Measurements from ENCODE around the gene SLC5A9.

Gene SLC5A9

GRCh38 chr1:48227165-48228013, 4.9 kb downstream of the SLC5A9 start:
- H3K36me3 ChIP-seq (ENCODE audit: insufficient read depth, low read length), result no peaks in the 10 kb centered on the region
- no peaks in the 10 kb centered on the region for H3K9me2 ChIP-seq (replicated peaks; ENCODE audit: low read depth, low read length)
- H3K79me2 ChIP-seq (ENCODE audit: insufficient read depth, low read length), result no peaks in the 10 kb centered on the region
- H3K4me3 ChIP-seq (ENCODE audit: low read length, poor library complexity, severe bottlenecking), result peak overlapping the region; percentile 49
- peak overlapping the region; percentile 78 for H2AFZ ChIP-seq (ENCODE audit: low read length)
- H3K4me2 ChIP-seq (ENCODE audit: low read depth, low read length, poor library complexity, severe bottlenecking), result peak overlapping the region; percentile 68
- H3K9me3 ChIP-seq (ENCODE audit: insufficient read depth, low read depth, low read length), result no peaks in the 10 kb centered on the region
- peak overlapping the region; percentile 49 for H3K9ac ChIP-seq (ENCODE audit: low read depth, low read length, poor library complexity, severe bottlenecking)
- no peaks in the 10 kb centered on the region for H3F3A ChIP-seq (ENCODE audit: low read depth)
- no peaks in the 10 kb centered on the region for H4K20me1 ChIP-seq (ENCODE audit: insufficient read depth, low read length, poor library complexity, severe bottlenecking)
- H3K4me1 ChIP-seq (ENCODE audit: insufficient read depth, low read length, poor library complexity, severe bottlenecking), result peaks cover 23% of the 10 kb centered on the region
- H3K27me3 ChIP-seq (ENCODE audit: insufficient read depth, low read length, poor library complexity, severe bottlenecking), result no peaks in the 10 kb centered on the region
- TF ChIP-seq EZH2phosphoT487 (IDR thresholded peaks at IDR 0.05; ENCODE audit: borderline replicate concordance), result no peak
- TF ChIP-seq CTCF (conservative IDR thresholded peaks at IDR 0.05; ENCODE audit: low read length), result no peak

- no peaks in the 10 kb centered on the region for H4K20me1 ChIP-seq (ENCODE audit: insufficient read depth, low read length, poor library complexity, severe bottlenecking)
- no peaks in the 10 kb centered on the region for H3F3A ChIP-seq (ENCODE audit: low read depth)
- H3K36me3 ChIP-seq (ENCODE audit: insufficient read depth, low read length), result no peaks in the 10 kb centered on the region
- no peaks in the 10 kb centered on the region for H3K9me3 ChIP-seq (ENCODE audit: insufficient read depth, low read depth, low read length)
- no peaks in the 10 kb centered on the region for H3K27me3 ChIP-seq (ENCODE audit: insufficient read depth, low read length, poor library complexity, severe bottlenecking)
- H3K4me3 ChIP-seq (ENCODE audit: low read length, poor library complexity, severe bottlenecking), result peak overlapping the region; percentile 49
- no peak for TF ChIP-seq EZH2phosphoT487 (IDR thresholded peaks at IDR 0.05; ENCODE audit: borderline replicate concordance)
- TF ChIP-seq CTCF (conservative IDR thresholded peaks at IDR 0.05; ENCODE audit: low read length), result peak; percentile 57; the same call in 1 of the 2 replicates
- peak overlapping the region; percentile 68 for H3K4me2 ChIP-seq (ENCODE audit: low read depth, low read length, poor library complexity, severe bottlenecking)
- no peaks in the 10 kb centered on the region for H3K79me2 ChIP-seq (ENCODE audit: insufficient read depth, low read length)
- H3K9me2 ChIP-seq (replicated peaks; ENCODE audit: low read depth, low read length), result no peaks in the 10 kb centered on the region
- peak overlapping the region; percentile 49 for H3K9ac ChIP-seq (ENCODE audit: low read depth, low read length, poor library complexity, severe bottlenecking)
- peaks cover 23% of the 10 kb centered on the region for H3K4me1 ChIP-seq (ENCODE audit: insufficient read depth, low read length, poor library complexity, severe bottlenecking)
- H2AFZ ChIP-seq (ENCODE audit: low read length), result peak overlapping the region; percentile 78
Observed at GRCh38 chr1:48228156-48228555, 5.6 kb downstream of the SLC5A9 start.

GRCh38 chr1:48229317-48229716, 6.8 kb downstream of the SLC5A9 start:
- H3K79me2 ChIP-seq (ENCODE audit: insufficient read depth, low read length), result no peaks in the 10 kb centered on the region
- H3K27me3 ChIP-seq (ENCODE audit: insufficient read depth, low read length, poor library complexity, severe bottlenecking), result no peaks in the 10 kb centered on the region
- H3K36me3 ChIP-seq (ENCODE audit: insufficient read depth, low read length), result no peaks in the 10 kb centered on the region
- H3K4me2 ChIP-seq (ENCODE audit: low read depth, low read length, poor library complexity, severe bottlenecking), result no peak overlapping the region
- TF ChIP-seq EZH2phosphoT487 (IDR thresholded peaks at IDR 0.05; ENCODE audit: borderline replicate concordance) (no peak), CTCF (conservative IDR thresholded peaks at IDR 0.05; ENCODE audit: low read length) (no peak)
- no peaks in the 10 kb centered on the region for H3K9me3 ChIP-seq (ENCODE audit: insufficient read depth, low read depth, low read length)
- no peak overlapping the region for H3K9ac ChIP-seq (ENCODE audit: low read depth, low read length, poor library complexity, severe bottlenecking)
- H3K4me1 ChIP-seq (ENCODE audit: insufficient read depth, low read length, poor library complexity, severe bottlenecking), result peaks cover 23% of the 10 kb centered on the region
- no peak overlapping the region for H2AFZ ChIP-seq (ENCODE audit: low read length)
- H3K9me2 ChIP-seq (replicated peaks; ENCODE audit: low read depth, low read length), result no peaks in the 10 kb centered on the region
- no peak overlapping the region for H3K4me3 ChIP-seq (ENCODE audit: low read length, poor library complexity, severe bottlenecking)
- no peaks in the 10 kb centered on the region for H4K20me1 ChIP-seq (ENCODE audit: insufficient read depth, low read length, poor library complexity, severe bottlenecking)
- no peaks in the 10 kb centered on the region for H3F3A ChIP-seq (ENCODE audit: low read depth)

All from Loucy (cell line).